Mammary epithelial cell (primary cell): ENCODE results near the gene RAD51B.

Source experiments
- EZH2 ChIP-seq: IDR thresholded peaks from 2 replicates; pipeline ENCODE4 v1.6.1; 2012; ENCODE audit warnings: low read length, inconsistent platforms, borderline replicate concordance
- TF ChIP-seq, protein P1 (sequence below), 2 donors: IDR thresholded peaks in 1 of 2; conservative IDR thresholded peaks in 1 of 2; 2 replicates each; pipeline ENCODE4 v1.5.1; 2011 to 2012; ENCODE audit warnings: inconsistent platforms in 2 of 2, low read length in 2 of 2, mild to moderate bottlenecking in 2 of 2, control low read depth in 1 of 2, low read depth in 1 of 2; ENCODE audit not compliant: insufficient read depth in 1 of 2; ENCODE audit errors: extremely low read depth in 1 of 2

DNA sequence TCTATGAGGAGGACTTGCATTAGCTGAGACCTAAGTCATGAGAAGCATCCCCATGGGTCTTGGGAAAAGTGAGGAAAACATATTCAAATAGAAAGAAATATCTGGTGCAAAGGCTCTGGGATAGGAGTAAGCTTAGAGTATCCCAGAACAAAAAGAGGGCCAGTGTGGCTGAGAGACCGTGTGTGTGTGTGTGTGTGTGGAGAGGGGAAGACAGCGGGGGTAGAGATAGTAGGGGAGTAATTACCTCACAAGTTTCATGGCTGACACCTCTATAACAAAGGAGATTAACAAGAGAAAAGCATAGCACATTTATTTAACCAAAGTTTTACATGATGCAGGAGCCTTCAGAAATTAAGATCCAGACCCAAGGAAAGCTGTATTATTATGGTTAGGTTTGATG is 440.5 kb downstream of the RAD51B start:
- TF ChIP-seq, protein P1, sequence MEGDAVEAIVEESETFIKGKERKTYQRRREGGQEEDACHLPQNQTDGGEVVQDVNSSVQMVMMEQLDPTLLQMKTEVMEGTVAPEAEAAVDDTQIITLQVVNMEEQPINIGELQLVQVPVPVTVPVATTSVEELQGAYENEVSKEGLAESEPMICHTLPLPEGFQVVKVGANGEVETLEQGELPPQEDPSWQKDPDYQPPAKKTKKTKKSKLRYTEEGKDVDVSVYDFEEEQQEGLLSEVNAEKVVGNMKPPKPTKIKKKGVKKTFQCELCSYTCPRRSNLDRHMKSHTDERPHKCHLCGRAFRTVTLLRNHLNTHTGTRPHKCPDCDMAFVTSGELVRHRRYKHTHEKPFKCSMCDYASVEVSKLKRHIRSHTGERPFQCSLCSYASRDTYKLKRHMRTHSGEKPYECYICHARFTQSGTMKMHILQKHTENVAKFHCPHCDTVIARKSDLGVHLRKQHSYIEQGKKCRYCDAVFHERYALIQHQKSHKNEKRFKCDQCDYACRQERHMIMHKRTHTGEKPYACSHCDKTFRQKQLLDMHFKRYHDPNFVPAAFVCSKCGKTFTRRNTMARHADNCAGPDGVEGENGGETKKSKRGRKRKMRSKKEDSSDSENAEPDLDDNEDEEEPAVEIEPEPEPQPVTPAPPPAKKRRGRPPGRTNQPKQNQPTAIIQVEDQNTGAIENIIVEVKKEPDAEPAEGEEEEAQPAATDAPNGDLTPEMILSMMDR (conservative IDR thresholded peaks at IDR 0.05 in 1 of 2, IDR thresholded peaks at IDR 0.05 in 1 of 2; ENCODE audit: extremely low read depth in 1 of 2, insufficient read depth in 1 of 2, low read depth in 1 of 2, low read length in 2 of 2): no peak
- no peak for TF ChIP-seq EZH2
